ENCODE results near the gene NRBF2. TPM values are rescaled to one million over a fixed set of nuclear protein-coding genes. Genes with fewer than 3 reads are reported as not detected.
"Not testable (repeated sequence)": the region's sequence is repeated elsewhere in the genome, so short reads cannot be mapped to it uniquely, and the experiment has no call there.

The NRBF2 gene
- total RNA-seq, 1 donor from 2014 or later: 21.5 TPM

- H3K9me3 Mint-ChIP-seq (ENCODE audit: unreplicated experiment): no peaks in the 10 kb centered on the region
- no peaks in the 10 kb centered on the region for H3K27me3 Mint-ChIP-seq (ENCODE audit: unreplicated experiment)
- H3K4me1 Mint-ChIP-seq (ENCODE audit: unreplicated experiment): no peaks in the 10 kb centered on the region
- TF ChIP-seq CTCF (IDR thresholded peaks at IDR 0.05): no peak
- H3K27ac Mint-ChIP-seq (ENCODE audit: unreplicated experiment): no peak overlapping the region
- no peak overlapping the region for H3K4me3 Mint-ChIP-seq (ENCODE audit: unreplicated experiment)
- no peak for DNase-seq (ENCODE audit: extremely low spot score, unreplicated experiment)
- no peaks in the 10 kb centered on the region for H3K36me3 Mint-ChIP-seq (ENCODE audit: unreplicated experiment)
Measured at GRCh38 chr10:63094405-63094804, 38.7 kb upstream of the NRBF2 start.

GRCh38 chr10:63094881-63095280 is 38.2 kb upstream of the NRBF2 start:
- no peak for TF ChIP-seq CTCF (IDR thresholded peaks at IDR 0.05)
- Mint-ChIP-seq H3K27ac (ENCODE audit: unreplicated experiment) (no peak overlapping the region), H3K4me1 (ENCODE audit: unreplicated experiment) (no peaks in the 10 kb centered on the region), H3K36me3 (ENCODE audit: unreplicated experiment) (no peaks in the 10 kb centered on the region), H3K27me3 (ENCODE audit: unreplicated experiment) (no peaks in the 10 kb centered on the region), H3K9me3 (ENCODE audit: unreplicated experiment) (no peaks in the 10 kb centered on the region), H3K4me3 (ENCODE audit: unreplicated experiment) (no peak overlapping the region)
- DNase-seq (ENCODE audit: extremely low spot score, unreplicated experiment): no peak

GRCh38 chr10:63099734-63100133 is 33.4 kb upstream of the NRBF2 start:
- no peak for TF ChIP-seq CTCF (IDR thresholded peaks at IDR 0.05)
- Mint-ChIP-seq H3K4me3 (ENCODE audit: unreplicated experiment) (no peak overlapping the region), H3K4me1 (ENCODE audit: unreplicated experiment) (no peaks in the 10 kb centered on the region), H3K27me3 (ENCODE audit: unreplicated experiment) (no peaks in the 10 kb centered on the region), H3K27ac (ENCODE audit: unreplicated experiment) (no peak overlapping the region), H3K9me3 (ENCODE audit: unreplicated experiment) (no peaks in the 10 kb centered on the region), H3K36me3 (ENCODE audit: unreplicated experiment) (no peaks in the 10 kb centered on the region)
- no peak for DNase-seq (ENCODE audit: extremely low spot score, unreplicated experiment)

GRCh38 chr10:63101091-63101490 is 32.0 kb upstream of the NRBF2 start:
- not testable (repeated sequence) for H3K4me3 Mint-ChIP-seq (ENCODE audit: unreplicated experiment); H3K27ac Mint-ChIP-seq (ENCODE audit: unreplicated experiment); DNase-seq (ENCODE audit: extremely low spot score, unreplicated experiment); H3K27me3 Mint-ChIP-seq (ENCODE audit: unreplicated experiment); H3K4me1 Mint-ChIP-seq (ENCODE audit: unreplicated experiment); H3K9me3 Mint-ChIP-seq (ENCODE audit: unreplicated experiment); H3K36me3 Mint-ChIP-seq (ENCODE audit: unreplicated experiment)

- peaks cover 16% of the 10 kb centered on the region for H3K4me1 Mint-ChIP-seq (ENCODE audit: unreplicated experiment)
- not testable (repeated sequence) for H3K9me3 Mint-ChIP-seq (ENCODE audit: unreplicated experiment); H3K27me3 Mint-ChIP-seq (ENCODE audit: unreplicated experiment); H3K27ac Mint-ChIP-seq (ENCODE audit: unreplicated experiment); H3K4me3 Mint-ChIP-seq (ENCODE audit: unreplicated experiment); DNase-seq (ENCODE audit: extremely low spot score, unreplicated experiment); H3K36me3 Mint-ChIP-seq (ENCODE audit: unreplicated experiment)
Measured at GRCh38 chr10:63102279-63102883, 30.7 kb upstream of the NRBF2 start.

GRCh38 chr10:63103178-63103577 is 29.9 kb upstream of the NRBF2 start:
- H3K4me1 Mint-ChIP-seq (ENCODE audit: unreplicated experiment): peaks cover 16% of the 10 kb centered on the region
- not testable (repeated sequence) for H3K27me3 Mint-ChIP-seq (ENCODE audit: unreplicated experiment); H3K36me3 Mint-ChIP-seq (ENCODE audit: unreplicated experiment)

More at GRCh38 chr10:63103178-63103577, 29.9 kb upstream of the NRBF2 start:
- DNase-seq (ENCODE audit: extremely low spot score, unreplicated experiment); H3K4me3 Mint-ChIP-seq (ENCODE audit: unreplicated experiment); H3K27ac Mint-ChIP-seq (ENCODE audit: unreplicated experiment); H3K9me3 Mint-ChIP-seq (ENCODE audit: unreplicated experiment): not testable (repeated sequence)
